Tibial artery (tissue), 4 donors: ENCODE measurements around the gene CFAP61.

Source experiments
- DNase-seq, 2 donors: peaks; one replicate each; pipeline ENCODE4 v3.0.0-alpha.2; 2019
- H3K27ac ChIP-seq, 2 donors: fragments of 200-600 bp; sonication (generic) in 1 of 2; 1 replicate in 1 of 2; 2 replicates in 1 of 2; pipeline ENCODE4 v1.5.1; 2018 to 2019; ENCODE audit warnings: mild to moderate bottlenecking in 1 of 2
- H3K27me3 ChIP-seq, 2 donors: fragments of 200-600 bp; sonication (generic) in 1 of 2; one replicate each; pipeline versions ENCODE4 v1.5.1 to v1.6.0; 2016 to 2019
- H3K36me3 ChIP-seq, 3 donors: fragments of 200-600 bp; sonication (generic) in 2 of 3; one replicate each; pipeline ENCODE4 v1.5.1; 2016 to 2019; ENCODE audit warnings: mild to moderate bottlenecking in 2 of 3
- H3K4me1 ChIP-seq, 4 donors: fragments of 200-600 bp; sonication (generic) in 2 of 4; 1 replicate in 3 of 4; 2 replicates in 1 of 4; pipeline ENCODE4 v1.5.1; 2016 to 2019
- H3K4me3 ChIP-seq, 2 donors: fragments of 200-600 bp; sonication (generic) in 1 of 2; 1 replicate in 1 of 2; 2 replicates in 1 of 2; pipeline ENCODE4 v1.5.1; 2018 to 2019; ENCODE audit warnings: mild to moderate bottlenecking in 2 of 2
- H3K9me3 ChIP-seq, 3 donors: fragments of 200-600 bp; sonication (generic) in 1 of 3; one replicate each; pipeline ENCODE4 v1.5.1; 2016 to 2019
- intact Hi-C: fragments of 100-400 bp; cut with DNase I; formaldehyde crosslinking; loops from one replicate; pipeline ENCODE4 v1.15.0; 2023; ENCODE audit warnings: low total_unique reads
- TF ChIP-seq, protein P1 (sequence below), 2 experiments: fragments of 200-600 bp in 1 of 2; fragments of 450-650 bp in 1 of 2; IDR thresholded peaks; one replicate each; pipeline ENCODE4 v1.5.1; 2017 to 2019; ENCODE audit warnings: antibody characterized with exemption in 2 of 2, mild to moderate bottlenecking in 1 of 2, moderate library complexity in 1 of 2

CFAP61 gene

GRCh38 chr20:20138301-20139064 is 86.2 kb downstream of the CFAP61 start:
- Histone ChIP-seq H3K4me1 (peaks cover 0 to 26% (median 8%) of the 10 kb centered on the region in 4 donors), H3K9me3 (peaks cover 0 to 5% (median 0%) of the 10 kb centered on the region in 3 donors), H3K27me3 (no peaks in the 10 kb centered on the region), H3K36me3 (no peaks in the 10 kb centered on the region), H3K4me3 (no peak overlapping the region), H3K27ac (peak overlapping the region; percentile 47 to 84)
- DNase-seq: peak in 1 of 2 donors; percentile 24
- intact Hi-C loops: no loop called here
- TF ChIP-seq, protein P1, sequence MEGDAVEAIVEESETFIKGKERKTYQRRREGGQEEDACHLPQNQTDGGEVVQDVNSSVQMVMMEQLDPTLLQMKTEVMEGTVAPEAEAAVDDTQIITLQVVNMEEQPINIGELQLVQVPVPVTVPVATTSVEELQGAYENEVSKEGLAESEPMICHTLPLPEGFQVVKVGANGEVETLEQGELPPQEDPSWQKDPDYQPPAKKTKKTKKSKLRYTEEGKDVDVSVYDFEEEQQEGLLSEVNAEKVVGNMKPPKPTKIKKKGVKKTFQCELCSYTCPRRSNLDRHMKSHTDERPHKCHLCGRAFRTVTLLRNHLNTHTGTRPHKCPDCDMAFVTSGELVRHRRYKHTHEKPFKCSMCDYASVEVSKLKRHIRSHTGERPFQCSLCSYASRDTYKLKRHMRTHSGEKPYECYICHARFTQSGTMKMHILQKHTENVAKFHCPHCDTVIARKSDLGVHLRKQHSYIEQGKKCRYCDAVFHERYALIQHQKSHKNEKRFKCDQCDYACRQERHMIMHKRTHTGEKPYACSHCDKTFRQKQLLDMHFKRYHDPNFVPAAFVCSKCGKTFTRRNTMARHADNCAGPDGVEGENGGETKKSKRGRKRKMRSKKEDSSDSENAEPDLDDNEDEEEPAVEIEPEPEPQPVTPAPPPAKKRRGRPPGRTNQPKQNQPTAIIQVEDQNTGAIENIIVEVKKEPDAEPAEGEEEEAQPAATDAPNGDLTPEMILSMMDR (IDR thresholded peaks at IDR 0.05): no peak

GRCh38 chr20:20139403-20139802 is 87.1 kb downstream of the CFAP61 start:
- no peaks in the 10 kb centered on the region for H3K27me3 ChIP-seq
- H3K4me1 ChIP-seq: peaks cover 0 to 26% (median 8%) of the 10 kb centered on the region in 4 donors
- TF ChIP-seq, protein P1 (IDR thresholded peaks at IDR 0.05): no peak
- no peaks in the 10 kb centered on the region for H3K36me3 ChIP-seq
- no peak for DNase-seq
- no peak overlapping the region for H3K4me3 ChIP-seq
- H3K9me3 ChIP-seq: peaks cover 0 to 5% (median 0%) of the 10 kb centered on the region in 3 donors
- intact Hi-C loops: no loop called here
- peak overlapping the region in 1 of 2 donors; percentile 84 for H3K27ac ChIP-seq

DNA sequence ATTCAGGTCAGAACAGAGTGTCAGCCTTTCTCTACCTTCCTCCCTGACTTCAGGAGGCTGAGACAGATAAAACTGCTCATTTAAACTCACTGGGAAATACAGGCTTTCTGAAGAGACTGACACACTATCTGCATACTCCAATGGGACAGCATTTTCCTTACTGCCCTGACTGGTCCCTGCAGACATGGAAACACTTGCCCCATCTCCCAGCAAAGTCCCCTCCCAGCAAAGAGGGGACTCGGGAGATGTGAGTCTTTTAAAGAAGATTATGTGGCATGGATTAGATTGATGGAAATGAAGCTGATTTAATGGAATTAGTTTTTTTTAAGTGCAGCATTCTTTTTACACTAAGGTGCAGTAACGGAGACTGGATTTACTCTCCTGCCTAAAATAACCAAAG is 90.8 kb downstream of the CFAP61 start:
- TF ChIP-seq, protein P1 (IDR thresholded peaks at IDR 0.05): no peak
- Histone ChIP-seq H3K27ac (no peak overlapping the region), H3K9me3 (no peaks in the 10 kb centered on the region), H3K27me3 (no peaks in the 10 kb centered on the region), H3K4me1 (peaks cover 0 to 9% (median 3%) of the 10 kb centered on the region in 4 donors), H3K4me3 (no peak overlapping the region), H3K36me3 (no peaks in the 10 kb centered on the region)
- no peak for DNase-seq
- intact Hi-C loops: no loop called here

GRCh38 chr20:20143646-20144045 is 91.3 kb downstream of the CFAP61 start:
- intact Hi-C loops: no loop called here
- Histone ChIP-seq H3K27ac (no peak overlapping the region), H3K36me3 (no peaks in the 10 kb centered on the region), H3K27me3 (no peaks in the 10 kb centered on the region), H3K9me3 (no peaks in the 10 kb centered on the region), H3K4me1 (peaks cover 0 to 5% (median 3%) of the 10 kb centered on the region in 4 donors), H3K4me3 (no peak overlapping the region)
- DNase-seq: no peak
- TF ChIP-seq, protein P1 (IDR thresholded peaks at IDR 0.05): no peak

- no peak for DNase-seq
- intact Hi-C loops: no loop called here
Measured at GRCh38 chr20:20148779-20149178, 96.4 kb downstream of the CFAP61 start.

More at GRCh38 chr20:20148779-20149178, 96.4 kb downstream of the CFAP61 start:
- H3K9me3 ChIP-seq: no peaks in the 10 kb centered on the region
- TF ChIP-seq, protein P1 (IDR thresholded peaks at IDR 0.05): no peak
- no peaks in the 10 kb centered on the region for H3K27me3 ChIP-seq
- H3K4me1 ChIP-seq: no peaks in the 10 kb centered on the region
- H3K36me3 ChIP-seq: no peaks in the 10 kb centered on the region
- H3K4me3 ChIP-seq: no peak overlapping the region
- H3K27ac ChIP-seq: no peak overlapping the region
